Gastroesophageal sphincter (tissue), 4 donors: Measurements from ENCODE around the gene NCLN. TPM values are rescaled to one million over a fixed set of nuclear protein-coding genes. Genes with fewer than 3 reads are reported as not detected.

Source experiments
- ATAC-seq: fragments of 150-250 bp; one replicate; pipeline ENCODE4 v1.9.1; 2016; ENCODE audit warnings: mild to moderate bottlenecking, moderate library complexity
- H3K27ac ChIP-seq, 4 donors: fragments of 200-600 bp; sonication (generic) in 3 of 4; 1 replicate in 3 of 4; 2 replicates in 1 of 4; pipeline ENCODE4 v1.5.1; 2016 to 2019
- H3K27me3 ChIP-seq: fragments of 200-600 bp; sonication (generic); one replicate; pipeline ENCODE4 v1.5.1; 2019
- H3K36me3 ChIP-seq, 2 donors: fragments of 200-600 bp; sonication (generic); one replicate each; pipeline ENCODE4 v1.5.1; 2019; ENCODE audit warnings: control low read depth in 1 of 2
- H3K4me1 ChIP-seq, 3 donors: fragments of 200-600 bp; sonication (generic); 1 replicate in 2 of 3; 2 replicates in 1 of 3; pipeline ENCODE4 v1.5.1; 2016 to 2019; ENCODE audit warnings: control low read depth in 2 of 3
- H3K4me3 ChIP-seq, 2 donors: fragments of 200-600 bp; sonication (generic); one replicate each; pipeline ENCODE4 v1.5.1; 2019; ENCODE audit warnings: mild to moderate bottlenecking in 1 of 2, moderate library complexity in 1 of 2
- H3K9me3 ChIP-seq, 3 donors: fragments of 200-600 bp; sonication (generic); one replicate each; pipeline ENCODE4 v1.5.1; 2017 to 2019; ENCODE audit warnings: control low read depth in 2 of 3
- CTCF ChIP-seq, 4 experiments: fragments of 200-600 bp in 2 of 4; fragments of 450-650 bp in 2 of 4; sonication (generic) in 1 of 4; IDR thresholded peaks; one replicate each; pipeline ENCODE4 v1.5.1; 2017 to 2019; ENCODE audit warnings: antibody characterized with exemption in 4 of 4, mild to moderate bottlenecking in 2 of 4, moderate library complexity in 2 of 4
- EP300 ChIP-seq: sonication (generic); formaldehyde crosslinking; IDR thresholded peaks from one replicate; pipeline ENCODE4 v1.6.1; 2017; ENCODE audit warnings: antibody characterized with exemption, mild to moderate bottlenecking
- POLR2A ChIP-seq, 2 donors: fragments of 450-650 bp; IDR thresholded peaks; one replicate each; pipeline ENCODE4 v1.6.1; 2017; ENCODE audit warnings: antibody characterized with exemption in 2 of 2, mild to moderate bottlenecking in 2 of 2, moderate library complexity in 1 of 2
- POLR2AphosphoS5 ChIP-seq: sonication (generic); formaldehyde crosslinking; IDR thresholded peaks from one replicate; pipeline ENCODE4 v1.6.1; 2017; ENCODE audit warnings: antibody characterized with exemption
- WGBS, 2 donors: methylation state at CpG; one replicate each; pipeline ENCODE4 v1.1.5; 2018; ENCODE audit warnings: low coverage in 1 of 2; 5-methylcytosine and 5-hydroxymethylcytosine counted together
- total RNA-seq, 4 donors: library from RNA; depleted of rRNA; stranded (reverse); fragments of >200 nt; gene quantifications; one replicate each; pipeline ENCODE4 v1.1.0, GENCODE V29; 2016

The NCLN gene
- total RNA-seq, 4 donors from 2014 or later = 18.0 to 42.3 (median 29.2) TPM

- 62 to 75% methylated on average over 4 to 7 of the region's 15 CpGs for WGBS, 2 donors
- peaks cover 0 to 13% (median 0%) of the 10 kb centered on the region in 3 donors for H3K4me1 ChIP-seq
- peaks cover 0 to 12% (median 0%) of the 10 kb centered on the region in 3 donors for H3K9me3 ChIP-seq
- H3K4me3 ChIP-seq = no peak overlapping the region
- no peak for TF ChIP-seq POLR2AphosphoS5
- no peak for TF ChIP-seq POLR2A (IDR thresholded peaks at IDR 0.05)
- no peak for TF ChIP-seq CTCF (IDR thresholded peaks at IDR 0.05)
- TF ChIP-seq EP300 = no peak
- no peaks in the 10 kb centered on the region for H3K36me3 ChIP-seq
- H3K27ac ChIP-seq = no peak overlapping the region
- ATAC-seq = no peak
- H3K27me3 ChIP-seq = no peaks in the 10 kb centered on the region
Observed at GRCh38 chr19:3138268-3138667, 47.5 kb upstream of the NCLN start.

GRCh38 chr19:3140667-3141038, 45.1 kb upstream of the NCLN start:
- no peak overlapping the region for H3K4me3 ChIP-seq
- no peak for TF ChIP-seq POLR2AphosphoS5
- no peak for TF ChIP-seq CTCF (IDR thresholded peaks at IDR 0.05)
- peaks cover 0 to 13% (median 0%) of the 10 kb centered on the region in 3 donors for H3K4me1 ChIP-seq
- peaks cover 4% of the 10 kb centered on the region for H3K27me3 ChIP-seq
- H3K36me3 ChIP-seq = no peaks in the 10 kb centered on the region
- no peak overlapping the region for H3K27ac ChIP-seq
- peaks cover 0 to 12% (median 0%) of the 10 kb centered on the region in 3 donors for H3K9me3 ChIP-seq
- no peak for ATAC-seq

GRCh38 chr19:3142292-3142670, 43.4 kb upstream of the NCLN start:
- H3K9me3 ChIP-seq = peaks cover 0 to 12% (median 0%) of the 10 kb centered on the region in 3 donors
- TF ChIP-seq CTCF (IDR thresholded peaks at IDR 0.05) (no peak), POLR2A (IDR thresholded peaks at IDR 0.05) (no peak), POLR2AphosphoS5 (no peak), EP300 (no peak)
- H3K36me3 ChIP-seq = no peaks in the 10 kb centered on the region
- H3K4me3 ChIP-seq = no peak overlapping the region
- peak overlapping the region in 3 of 4 donors; percentile 61 to 70 (median 67) for H3K27ac ChIP-seq
- 13 to 43% methylated on average over 2 to 4 of the region's 6 CpGs for WGBS, 2 donors
- peaks cover 0 to 9% (median 0%) of the 10 kb centered on the region in 3 donors for H3K4me1 ChIP-seq
- peaks cover 16% of the 10 kb centered on the region for H3K27me3 ChIP-seq
- peak; percentile 63 for ATAC-seq

- Histone ChIP-seq H3K4me3 (no peak overlapping the region), H3K27me3 (peaks cover 16% of the 10 kb centered on the region), H3K27ac (peak overlapping the region in 3 of 4 donors; percentile 32 to 70 (median 61)), H3K4me1 (peaks cover 0 to 9% (median 0%) of the 10 kb centered on the region in 3 donors), H3K36me3 (no peaks in the 10 kb centered on the region), H3K9me3 (peaks cover 0 to 12% (median 0%) of the 10 kb centered on the region in 3 donors)
- TF ChIP-seq POLR2AphosphoS5 (no peak), POLR2A (IDR thresholded peaks at IDR 0.05) (no peak), EP300 (no peak), CTCF (IDR thresholded peaks at IDR 0.05) (no peak)
- no peak for ATAC-seq
- 63% methylated on average over 5 to 9 of the region's 11 CpGs for WGBS, 2 donors
Observed at GRCh38 chr19:3142781-3143337, 42.9 kb upstream of the NCLN start.

- H3K27me3 ChIP-seq = peaks cover 44% of the 10 kb centered on the region
- no peaks in the 10 kb centered on the region for H3K36me3 ChIP-seq
- peaks cover 0 to 9% (median 0%) of the 10 kb centered on the region in 3 donors for H3K4me1 ChIP-seq
- 44 to 77% methylated on average over 8 of the region's 20 CpGs for WGBS, 2 donors
- ATAC-seq = no peak
- no peak overlapping the region for H3K27ac ChIP-seq
- no peaks in the 10 kb centered on the region for H3K9me3 ChIP-seq
- TF ChIP-seq POLR2AphosphoS5 (no peak), POLR2A (IDR thresholded peaks at IDR 0.05) (no peak), CTCF (IDR thresholded peaks at IDR 0.05) (no peak), EP300 (no peak)
- H3K4me3 ChIP-seq = no peak overlapping the region
Observed at GRCh38 chr19:3145909-3146676, 39.6 kb upstream of the NCLN start.
